Fibroblast of skin of back (primary cell): ENCODE measurements around the gene C5orf22. TPM values are rescaled to one million over a fixed set of nuclear protein-coding genes. Genes with fewer than 3 reads are reported as not detected.
"Not testable (repeated sequence)": the region's sequence is repeated elsewhere in the genome, so short reads cannot be mapped to it uniquely, and the experiment has no call there.

ENCODE experiments used
- DNase-seq: peaks from one replicate; pipeline ENCODE4 v3.0.0-alpha.2; 2013
- polyA plus RNA-seq, 2 experiments: library from polyadenylated mRNA; unstranded; fragments of 120-200 nt; gene quantifications; one replicate each; pipeline ENCODE4 v1.2.1, GENCODE V29; 2013; ENCODE audit not compliant: insufficient read length in 2 of 2

Gene C5orf22
- polyA plus RNA-seq (2013, experiment 1 of 2; ENCODE audit: insufficient read length), result 15.7 TPM
- 16.5 TPM for polyA plus RNA-seq (2013, experiment 2 of 2; ENCODE audit: insufficient read length)

- DNase-seq, result peak; percentile 97
Observed at GRCh38 chr5:31531888-31532547, at the start of gene C5orf22, which contains the start of gene DROSHA. Gene C5orf22 (plus strand): TSS chr5:31532301. CDS start chr5:31532393, 92 bp downstream. Gene DROSHA (minus strand): TSS chr5:31532093. CDS start chr5:31529059, 3,034 bp downstream.

GRCh38 chr5:31485376-31486207 lies 46.5 kb upstream of the C5orf22 start:
- no peak for DNase-seq

GRCh38 chr5:31486441-31486840 lies 45.7 kb upstream of the C5orf22 start:
- DNase-seq, result no peak

GRCh38 chr5:31487506-31487905 lies 44.6 kb upstream of the C5orf22 start:
- DNase-seq, result peak; percentile 14

GRCh38 chr5:31492869-31493268 lies 39.2 kb upstream of the C5orf22 start:
- no peak for DNase-seq

GRCh38 chr5:31495336-31495735 lies 36.8 kb upstream of the C5orf22 start:
- no peak for DNase-seq

- no peak for DNase-seq
Observed at GRCh38 chr5:31496301-31496700, 35.8 kb upstream of the C5orf22 start.

GRCh38 chr5:31496891-31497290 lies 35.2 kb upstream of the C5orf22 start:
- no peak for DNase-seq

GRCh38 chr5:31500256-31500655 lies 31.8 kb upstream of the C5orf22 start:
- DNase-seq, result no peak

- DNase-seq, result no peak
Observed at GRCh38 chr5:31502506-31502905, 29.6 kb upstream of the C5orf22 start.

GRCh38 chr5:31504529-31504928 lies 27.6 kb upstream of the C5orf22 start:
- no peak for DNase-seq

GRCh38 chr5:31511305-31511704 lies 20.8 kb upstream of the C5orf22 start:
- no peak for DNase-seq

- no peak for DNase-seq
Observed at GRCh38 chr5:31516802-31517201, 15.3 kb upstream of the C5orf22 start.

GRCh38 chr5:31523041-31523440 lies 9.1 kb upstream of the C5orf22 start:
- no peak for DNase-seq

GRCh38 chr5:31530541-31531265 lies 1.4 kb upstream of the C5orf22 start:
- peak; percentile 14 for DNase-seq

GRCh38 chr5:31531543-31531887 lies 586 bp upstream of the C5orf22 start:
- peak; percentile 27 for DNase-seq

GRCh38 chr5:31534527-31535046 lies 2.5 kb downstream of the C5orf22 start:
- no peak for DNase-seq

- no peak for DNase-seq
Observed at GRCh38 chr5:31536873-31537272, 4.8 kb downstream of the C5orf22 start.

- DNase-seq, result no peak
Observed at GRCh38 chr5:31537349-31537748, 5.2 kb downstream of the C5orf22 start.

GRCh38 chr5:31537851-31538250 lies 5.8 kb downstream of the C5orf22 start:
- peak; percentile 60 for DNase-seq

GRCh38 chr5:31549114-31549513 lies 17.0 kb downstream of the C5orf22 start:
- DNase-seq, result not testable (repeated sequence)

GRCh38 chr5:31551878-31552277 lies 19.8 kb downstream of the C5orf22 start:
- DNase-seq, result no peak

- DNase-seq, result no peak
Observed at GRCh38 chr5:31553863-31554262, 21.8 kb downstream of the C5orf22 start.
